ENCODE data around the gene IFNL4. TPM values are rescaled to one million over a fixed set of nuclear protein-coding genes. Genes with fewer than 3 reads are reported as not detected.

IFNL4 gene
- total RNA-seq, 1 experiment from 2014 or later, result not detected

DNA sequence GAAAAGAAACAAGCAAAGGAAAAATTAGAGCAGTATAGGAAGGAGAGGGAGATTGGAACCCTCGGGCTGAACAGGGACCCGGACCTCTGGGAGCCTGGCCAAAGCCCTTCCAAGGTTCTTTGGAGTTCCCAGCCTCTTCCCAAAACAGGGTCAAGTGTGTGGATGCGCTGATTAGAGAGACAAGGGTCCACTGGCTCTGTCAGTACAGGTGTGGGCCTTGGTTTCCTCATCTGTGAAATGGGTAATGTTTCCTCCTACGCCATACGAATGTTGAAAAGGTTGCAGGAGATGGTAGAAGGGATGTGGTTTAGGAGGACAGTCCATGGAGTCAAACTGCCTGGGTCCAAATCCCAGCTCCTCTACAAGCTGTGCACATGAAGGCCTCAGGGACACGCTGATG is 42.5 kb downstream of the IFNL4 start:
- no peaks in the 10 kb centered on the region for H3K4me1 Mint-ChIP-seq (ENCODE audit: low read depth, unreplicated experiment)
- DNase-seq, result no peak
- intact Hi-C loops (cut with micrococcal nuclease; ENCODE audit: unreplicated experiment), result no loop called here
- no peaks in the 10 kb centered on the region for H3K9me3 Mint-ChIP-seq (ENCODE audit: low read depth, unreplicated experiment)
- peaks cover 28% of the 10 kb centered on the region for H3K27me3 Mint-ChIP-seq (ENCODE audit: unreplicated experiment)
- H3K27ac Mint-ChIP-seq (ENCODE audit: unreplicated experiment), result no peak overlapping the region
- TF ChIP-seq, protein P1, sequence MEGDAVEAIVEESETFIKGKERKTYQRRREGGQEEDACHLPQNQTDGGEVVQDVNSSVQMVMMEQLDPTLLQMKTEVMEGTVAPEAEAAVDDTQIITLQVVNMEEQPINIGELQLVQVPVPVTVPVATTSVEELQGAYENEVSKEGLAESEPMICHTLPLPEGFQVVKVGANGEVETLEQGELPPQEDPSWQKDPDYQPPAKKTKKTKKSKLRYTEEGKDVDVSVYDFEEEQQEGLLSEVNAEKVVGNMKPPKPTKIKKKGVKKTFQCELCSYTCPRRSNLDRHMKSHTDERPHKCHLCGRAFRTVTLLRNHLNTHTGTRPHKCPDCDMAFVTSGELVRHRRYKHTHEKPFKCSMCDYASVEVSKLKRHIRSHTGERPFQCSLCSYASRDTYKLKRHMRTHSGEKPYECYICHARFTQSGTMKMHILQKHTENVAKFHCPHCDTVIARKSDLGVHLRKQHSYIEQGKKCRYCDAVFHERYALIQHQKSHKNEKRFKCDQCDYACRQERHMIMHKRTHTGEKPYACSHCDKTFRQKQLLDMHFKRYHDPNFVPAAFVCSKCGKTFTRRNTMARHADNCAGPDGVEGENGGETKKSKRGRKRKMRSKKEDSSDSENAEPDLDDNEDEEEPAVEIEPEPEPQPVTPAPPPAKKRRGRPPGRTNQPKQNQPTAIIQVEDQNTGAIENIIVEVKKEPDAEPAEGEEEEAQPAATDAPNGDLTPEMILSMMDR (IDR thresholded peaks at IDR 0.05; ENCODE audit: unreplicated experiment), result no peak
- no peak overlapping the region for H3K4me3 Mint-ChIP-seq (ENCODE audit: low read depth, unreplicated experiment)
- no peaks in the 10 kb centered on the region for H3K36me3 Mint-ChIP-seq (ENCODE audit: insufficient read depth, unreplicated experiment)
- BruUV-seq (replicated peaks), result no TSS peak
- CTCF ChIA-PET, result no interaction called here

DNA sequence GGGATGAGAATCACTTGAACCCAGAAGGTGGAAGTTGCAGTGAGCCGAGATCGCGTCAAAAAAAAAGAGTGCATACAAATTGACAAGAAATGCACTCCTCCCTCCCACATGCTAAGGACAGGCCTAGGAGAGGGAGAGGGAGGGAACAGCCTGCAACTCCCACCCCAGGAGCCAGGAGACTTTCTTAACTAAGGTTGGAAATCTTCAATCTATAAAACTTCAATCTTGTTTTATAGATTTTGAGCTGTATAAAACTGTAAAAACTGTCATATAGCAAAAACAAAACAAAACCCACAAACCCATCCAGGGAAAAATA is 43.2 kb downstream of the IFNL4 start:
- DNase-seq, result no peak
- H3K9me3 Mint-ChIP-seq (ENCODE audit: low read depth, unreplicated experiment), result no peaks in the 10 kb centered on the region
- no peaks in the 10 kb centered on the region for H3K4me1 Mint-ChIP-seq (ENCODE audit: low read depth, unreplicated experiment)
- CTCF ChIA-PET, result no interaction called here
- H3K27ac Mint-ChIP-seq (ENCODE audit: unreplicated experiment), result no peak overlapping the region
- H3K4me3 Mint-ChIP-seq (ENCODE audit: low read depth, unreplicated experiment), result no peak overlapping the region
- H3K27me3 Mint-ChIP-seq (ENCODE audit: unreplicated experiment), result peaks cover 35% of the 10 kb centered on the region
- no peaks in the 10 kb centered on the region for H3K36me3 Mint-ChIP-seq (ENCODE audit: insufficient read depth, unreplicated experiment)
- TF ChIP-seq, protein P1 (IDR thresholded peaks at IDR 0.05; ENCODE audit: unreplicated experiment), result no peak
- intact Hi-C loops (cut with micrococcal nuclease; ENCODE audit: unreplicated experiment), result no loop called here
- BruUV-seq (replicated peaks), result no TSS peak

DNA sequence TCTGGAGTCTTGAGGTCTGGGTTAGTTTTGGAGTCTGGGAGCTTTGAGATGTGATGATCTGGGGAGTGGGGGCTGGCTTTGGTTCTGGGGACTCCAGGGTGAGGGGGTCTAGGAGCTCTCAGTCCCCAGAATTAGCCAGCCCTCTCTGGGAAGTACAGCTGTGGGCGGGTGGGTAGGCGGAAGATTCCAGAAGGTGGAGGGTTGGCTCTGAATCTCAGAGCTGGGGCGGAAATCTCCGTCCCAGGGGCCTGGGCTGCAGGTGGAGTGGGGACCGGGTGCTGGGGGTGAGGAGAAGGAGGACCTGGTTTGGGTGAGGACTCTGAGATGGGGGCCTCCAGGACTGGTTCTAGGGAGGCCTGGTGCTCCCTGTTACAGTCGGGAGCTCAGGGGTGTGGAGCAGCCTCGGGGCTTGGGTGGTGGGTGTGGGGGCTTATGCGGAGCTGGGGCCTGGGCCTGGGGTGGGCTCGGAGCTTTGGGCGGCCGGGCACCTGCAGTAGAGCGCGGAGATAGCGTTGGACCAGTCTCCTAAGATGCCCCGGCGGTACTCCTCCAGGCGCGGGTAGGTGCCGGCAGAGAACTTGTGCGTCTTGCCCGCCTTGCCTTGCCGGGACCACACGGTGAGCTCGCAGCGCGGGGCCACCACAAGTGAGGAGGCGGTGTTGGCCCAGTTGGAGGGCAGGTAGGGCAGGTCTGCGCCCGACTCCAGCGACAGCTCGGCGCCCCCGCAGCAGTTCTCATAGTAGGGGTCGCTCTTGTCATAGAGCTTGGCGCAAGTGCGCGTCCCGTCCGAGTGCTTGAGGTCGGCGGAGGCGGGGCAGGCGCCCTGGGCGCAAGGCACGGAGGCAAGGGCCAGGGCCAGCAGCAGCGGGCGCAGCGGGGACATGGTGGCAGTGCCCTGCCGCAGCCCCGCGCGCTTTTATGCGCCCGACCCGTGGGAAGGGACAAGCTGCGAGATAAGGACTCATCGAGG is 45.0 kb downstream of the IFNL4 start, which contains the start of gene SYCN:
SYCN (minus strand) TSS at position 892 of the 970 bp plus-strand sequence; CDS start at position 883, 9 bp downstream.
- Mint-ChIP-seq H3K4me3 (ENCODE audit: low read depth, unreplicated experiment) (no peak within 1 kb of the TSS), H3K9me3 (ENCODE audit: low read depth, unreplicated experiment) (no peaks in the 10 kb centered on the region), H3K4me1 (ENCODE audit: low read depth, unreplicated experiment) (no peaks in the 10 kb centered on the region), H3K36me3 (ENCODE audit: insufficient read depth, unreplicated experiment) (no peaks in the 10 kb centered on the region), H3K27ac (ENCODE audit: unreplicated experiment) (no peak within 1 kb of the TSS), H3K27me3 (ENCODE audit: unreplicated experiment) (peaks cover 31% of the 10 kb centered on the region)
- no peak for DNase-seq
- TF ChIP-seq, protein P1 (IDR thresholded peaks at IDR 0.05; ENCODE audit: unreplicated experiment), result no peak
- CTCF ChIA-PET, result interaction anchor here (1.2 kb wide), 1 partner anchor 8 kb away, joined by 6 read pairs; no protein-coding TSS in a partner anchor
- intact Hi-C loops (cut with micrococcal nuclease; ENCODE audit: unreplicated experiment), result no loop called here
- no TSS peak for BruUV-seq (replicated peaks)

DNA sequence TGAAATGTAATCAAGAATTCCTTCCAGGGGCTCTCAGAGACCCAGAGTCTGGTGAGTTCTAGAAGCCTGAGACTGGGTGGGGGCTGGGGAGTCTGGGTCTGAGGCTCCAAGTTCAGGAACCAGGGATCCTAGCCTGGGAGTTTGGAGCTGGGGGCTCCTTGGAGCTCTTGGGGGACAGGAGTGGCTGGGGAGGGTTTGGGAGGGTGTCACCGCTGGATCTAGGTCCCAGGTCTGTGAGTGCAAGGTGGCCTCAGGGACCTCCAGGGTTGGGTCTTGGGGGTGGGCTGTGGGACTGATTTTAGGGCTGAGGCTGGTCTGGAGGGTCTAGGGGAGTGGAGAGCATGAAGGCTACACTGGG is 45.7 kb downstream of the IFNL4 start:
- H3K36me3 Mint-ChIP-seq (ENCODE audit: insufficient read depth, unreplicated experiment), result no peaks in the 10 kb centered on the region
- H3K4me3 Mint-ChIP-seq (ENCODE audit: low read depth, unreplicated experiment), result no peak overlapping the region
- CTCF ChIA-PET, result interaction anchor here (1.2 kb wide), 1 partner anchor 9 kb away, joined by 6 read pairs; no protein-coding TSS in a partner anchor
- H3K27ac Mint-ChIP-seq (ENCODE audit: unreplicated experiment), result no peak overlapping the region
- no TSS peak for BruUV-seq (replicated peaks)
- peaks cover 2% of the 10 kb centered on the region for H3K4me1 Mint-ChIP-seq (ENCODE audit: low read depth, unreplicated experiment)
- intact Hi-C loops (cut with micrococcal nuclease; ENCODE audit: unreplicated experiment), result no loop called here
- H3K9me3 Mint-ChIP-seq (ENCODE audit: low read depth, unreplicated experiment), result no peaks in the 10 kb centered on the region
- TF ChIP-seq, protein P1 (IDR thresholded peaks at IDR 0.05; ENCODE audit: unreplicated experiment), result no peak
- no peak for DNase-seq
- peaks cover 28% of the 10 kb centered on the region for H3K27me3 Mint-ChIP-seq (ENCODE audit: unreplicated experiment)

All from Calu3 (cell line).